Tibial nerve (tissue), 4 donors: ENCODE results near the gene AP2A2. TPM values are rescaled to one million over a fixed set of nuclear protein-coding genes. Genes with fewer than 3 reads are reported as not detected.

Source experiments
- DNase-seq, 2 donors: peaks; one replicate each; pipeline ENCODE4 v3.0.0-alpha.2; 2019; ENCODE audit warnings: low spot score in 2 of 2
- H3K27ac ChIP-seq, 4 donors: fragments of 200-600 bp; sonication (generic) in 3 of 4; one replicate each; pipeline ENCODE4 v1.5.1; 2017 to 2019; ENCODE audit warnings: mild to moderate bottlenecking in 1 of 4
- H3K27me3 ChIP-seq, 2 donors: fragments of 200-600 bp; sonication (generic) in 1 of 2; one replicate each; pipeline versions ENCODE4 v1.5.1 to v1.6.0; 2017 to 2019
- H3K36me3 ChIP-seq, 3 donors: fragments of 200-600 bp; sonication (generic); one replicate each; pipeline ENCODE4 v1.5.1; 2018 to 2019
- H3K4me1 ChIP-seq, 4 donors: fragments of 200-600 bp; sonication (generic) in 3 of 4; one replicate each; pipeline ENCODE4 v1.5.1; 2017 to 2019
- H3K4me3 ChIP-seq, 4 donors: fragments of 200-600 bp; sonication (generic) in 3 of 4; one replicate each; pipeline ENCODE4 v1.5.1; 2017 to 2019; ENCODE audit warnings: mild to moderate bottlenecking in 1 of 4, moderate library complexity in 1 of 4
- H3K9me3 ChIP-seq, 4 donors: fragments of 200-600 bp; sonication (generic) in 3 of 4; one replicate each; pipeline ENCODE4 v1.5.1; 2017 to 2019
- EP300 ChIP-seq, 2 donors: sonication (generic); formaldehyde crosslinking; IDR thresholded peaks; one replicate each; pipeline ENCODE4 v1.6.1; 2017; ENCODE audit warnings: antibody characterized with exemption in 2 of 2, mild to moderate bottlenecking in 1 of 2
- POLR2A ChIP-seq, 2 donors: fragments of 450-650 bp; IDR thresholded peaks; one replicate each; pipeline ENCODE4 v1.6.1; 2017; ENCODE audit warnings: antibody characterized with exemption in 2 of 2, mild to moderate bottlenecking in 2 of 2, moderate library complexity in 2 of 2
- WGBS, 2 donors: methylation state at CpG; one replicate each; pipeline ENCODE4 v1.1.5; 2018; 5-methylcytosine and 5-hydroxymethylcytosine counted together
- total RNA-seq, 4 donors: library from RNA; depleted of rRNA; stranded (reverse); fragments of >200 nt; gene quantifications; one replicate each; pipeline ENCODE4 v1.1.0, GENCODE V29; 2016
- TF ChIP-seq, protein P1 (sequence below), 5 experiments: fragments of 200-600 bp in 3 of 5; fragments of 450-650 bp in 2 of 5; sonication (generic) in 3 of 5; IDR thresholded peaks; one replicate each; pipeline ENCODE4 v1.5.1; 2016 to 2019; ENCODE audit warnings: antibody characterized with exemption in 5 of 5, mild to moderate bottlenecking in 3 of 5, moderate library complexity in 2 of 5

Gene AP2A2
- total RNA-seq: 100 to 1,000 TPM in 1 of 4 donors, 10 to 100 TPM in 3; 70.8 to 136 (median 90.3) TPM

GRCh38 chr11:925496-926301 lies at the start of gene AP2A2:
Gene AP2A2, plus strand, starts transcription at chr11:925870. Its CDS starts 152 bp downstream, at chr11:926022.
- Histone ChIP-seq H3K27me3 (no peaks in the 10 kb centered on the region), H3K36me3 (peaks cover 0 to 3% (median 0%) of the 10 kb centered on the region in 3 donors), H3K27ac (peak within 1 kb of the TSS; percentile 69 to 97 (median 95)), H3K4me1 (peaks cover 0 to 53% (median 31%) of the 10 kb centered on the region in 4 donors), H3K9me3 (no peaks in the 10 kb centered on the region), H3K4me3 (peak within 1 kb of the TSS; percentile 65 to 98 (median 84))
- TF ChIP-seq, protein P1, sequence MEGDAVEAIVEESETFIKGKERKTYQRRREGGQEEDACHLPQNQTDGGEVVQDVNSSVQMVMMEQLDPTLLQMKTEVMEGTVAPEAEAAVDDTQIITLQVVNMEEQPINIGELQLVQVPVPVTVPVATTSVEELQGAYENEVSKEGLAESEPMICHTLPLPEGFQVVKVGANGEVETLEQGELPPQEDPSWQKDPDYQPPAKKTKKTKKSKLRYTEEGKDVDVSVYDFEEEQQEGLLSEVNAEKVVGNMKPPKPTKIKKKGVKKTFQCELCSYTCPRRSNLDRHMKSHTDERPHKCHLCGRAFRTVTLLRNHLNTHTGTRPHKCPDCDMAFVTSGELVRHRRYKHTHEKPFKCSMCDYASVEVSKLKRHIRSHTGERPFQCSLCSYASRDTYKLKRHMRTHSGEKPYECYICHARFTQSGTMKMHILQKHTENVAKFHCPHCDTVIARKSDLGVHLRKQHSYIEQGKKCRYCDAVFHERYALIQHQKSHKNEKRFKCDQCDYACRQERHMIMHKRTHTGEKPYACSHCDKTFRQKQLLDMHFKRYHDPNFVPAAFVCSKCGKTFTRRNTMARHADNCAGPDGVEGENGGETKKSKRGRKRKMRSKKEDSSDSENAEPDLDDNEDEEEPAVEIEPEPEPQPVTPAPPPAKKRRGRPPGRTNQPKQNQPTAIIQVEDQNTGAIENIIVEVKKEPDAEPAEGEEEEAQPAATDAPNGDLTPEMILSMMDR (IDR thresholded peaks at IDR 0.05): peak; percentile 75 to 99 (median 95)
- peak; percentile 73 to 82 for TF ChIP-seq POLR2A (IDR thresholded peaks at IDR 0.05)
- TF ChIP-seq EP300 (IDR thresholded peaks at IDR 0.05): peak in 1 of 2 donors; percentile 54
- DNase-seq: peak; percentile 78 to 81
- 5 to 10% methylated on average over 30 to 81 of the region's 124 CpGs for WGBS, 2 donors

GRCh38 chr11:876545-876944 lies 49.1 kb upstream of the AP2A2 start:
- WGBS, 2 donors: 48 to 60% methylated on average over 3 to 11 of the region's 12 CpGs
- Histone ChIP-seq H3K36me3 (peaks cover 0 to 71% (median 0%) of the 10 kb centered on the region in 3 donors), H3K4me1 (no peaks in the 10 kb centered on the region), H3K4me3 (no peak overlapping the region), H3K27ac (peak overlapping the region in 1 of 4 donors; percentile 18), H3K27me3 (no peaks in the 10 kb centered on the region), H3K9me3 (no peaks in the 10 kb centered on the region)
- TF ChIP-seq POLR2A (IDR thresholded peaks at IDR 0.05) (no peak), EP300 (IDR thresholded peaks at IDR 0.05) (peak in 1 of 2 donors; percentile 21)
- TF ChIP-seq, protein P1 (IDR thresholded peaks at IDR 0.05): no peak
- no peak for DNase-seq

- Histone ChIP-seq H3K4me3 (no peak overlapping the region), H3K27ac (no peak overlapping the region), H3K36me3 (peaks cover 0 to 81% (median 0%) of the 10 kb centered on the region in 3 donors), H3K4me1 (no peaks in the 10 kb centered on the region), H3K27me3 (no peaks in the 10 kb centered on the region), H3K9me3 (no peaks in the 10 kb centered on the region)
- WGBS, 2 donors: 85% methylated on average over 11 of the region's 11 CpGs
- TF ChIP-seq EP300 (IDR thresholded peaks at IDR 0.05) (no peak), POLR2A (IDR thresholded peaks at IDR 0.05) (no peak)
- TF ChIP-seq, protein P1 (IDR thresholded peaks at IDR 0.05): no peak
- DNase-seq: no peak
These were observed 48.1 kb upstream of the AP2A2 start for GRCh38 chr11:877565-877964.

DNA sequence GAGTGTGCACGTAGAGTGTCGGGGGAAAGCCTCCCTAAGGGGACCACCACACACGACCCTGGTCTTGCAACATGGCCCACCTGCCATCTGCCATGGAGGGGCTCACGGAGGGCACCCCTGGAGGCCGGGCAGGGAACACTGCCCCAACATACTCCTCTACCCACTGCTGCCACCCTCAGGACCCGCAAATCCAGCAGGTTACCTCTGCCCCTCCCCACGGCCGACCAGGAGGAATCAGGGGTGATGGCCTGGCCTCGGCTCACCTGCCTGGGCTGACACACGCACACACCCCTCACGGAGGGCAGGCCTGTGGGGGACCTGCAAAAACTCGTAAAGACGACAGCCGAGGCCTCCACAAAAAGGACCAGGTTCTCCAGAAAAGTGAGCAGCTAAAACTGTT lies 45.2 kb upstream of the AP2A2 start:
- Histone ChIP-seq H3K27ac (no peak overlapping the region), H3K9me3 (no peaks in the 10 kb centered on the region), H3K36me3 (peaks cover 0 to 96% (median 0%) of the 10 kb centered on the region in 3 donors), H3K27me3 (no peaks in the 10 kb centered on the region), H3K4me1 (no peaks in the 10 kb centered on the region), H3K4me3 (no peak overlapping the region)
- 79 to 89% methylated on average over 12 of the region's 14 CpGs for WGBS, 2 donors
- TF ChIP-seq POLR2A (IDR thresholded peaks at IDR 0.05) (no peak), EP300 (IDR thresholded peaks at IDR 0.05) (no peak)
- TF ChIP-seq, protein P1 (IDR thresholded peaks at IDR 0.05): no peak
- no peak for DNase-seq

- peaks cover 0 to 95% (median 0%) of the 10 kb centered on the region in 3 donors for H3K36me3 ChIP-seq
- H3K27me3 ChIP-seq: no peaks in the 10 kb centered on the region
- H3K4me1 ChIP-seq: no peaks in the 10 kb centered on the region
- H3K4me3 ChIP-seq: no peak overlapping the region
- DNase-seq: no peak
- no peak overlapping the region for H3K27ac ChIP-seq
- TF ChIP-seq EP300 (IDR thresholded peaks at IDR 0.05) (no peak), POLR2A (IDR thresholded peaks at IDR 0.05) (no peak)
- TF ChIP-seq, protein P1 (IDR thresholded peaks at IDR 0.05): no peak
- 80 to 88% methylated on average over 14 of the region's 14 CpGs for WGBS, 2 donors
- H3K9me3 ChIP-seq: no peaks in the 10 kb centered on the region
These were observed 43.1 kb upstream of the AP2A2 start for GRCh38 chr11:882596-882995.
